Cardiac septum (tissue), 1 donor: ENCODE measurements around the gene OR51B5. TPM values are rescaled to one million over a fixed set of nuclear protein-coding genes. Genes with fewer than 3 reads are reported as not detected.
"Not testable (repeated sequence)": the region's sequence is repeated elsewhere in the genome, so short reads cannot be mapped to it uniquely, and the experiment has no call there.

Experiments
- DNase-seq: peaks from one replicate; pipeline ENCODE4 v3.0.0-alpha.2; 2020; ENCODE audit warnings: low spot score
- intact Hi-C: fragments of 100-400 bp; cut with DNase I; formaldehyde crosslinking; loops from one replicate; pipeline ENCODE4 v1.14.0; 2022
- total RNA-seq: library from RNA; stranded (reverse); fragmentation: NEBNext Ultra II Directional; extraction: Animal tissue kit (Norgen Biotek cat#: 25700); gene quantifications from one replicate; pipeline ENCODE4 v1.2.1, GENCODE V29; 2021
- donor health status: DM: no; HTN: no; CAD: no.

The OR51B5 gene
- total RNA-seq, 1 donor from 2014 or later = not detected

DNA sequence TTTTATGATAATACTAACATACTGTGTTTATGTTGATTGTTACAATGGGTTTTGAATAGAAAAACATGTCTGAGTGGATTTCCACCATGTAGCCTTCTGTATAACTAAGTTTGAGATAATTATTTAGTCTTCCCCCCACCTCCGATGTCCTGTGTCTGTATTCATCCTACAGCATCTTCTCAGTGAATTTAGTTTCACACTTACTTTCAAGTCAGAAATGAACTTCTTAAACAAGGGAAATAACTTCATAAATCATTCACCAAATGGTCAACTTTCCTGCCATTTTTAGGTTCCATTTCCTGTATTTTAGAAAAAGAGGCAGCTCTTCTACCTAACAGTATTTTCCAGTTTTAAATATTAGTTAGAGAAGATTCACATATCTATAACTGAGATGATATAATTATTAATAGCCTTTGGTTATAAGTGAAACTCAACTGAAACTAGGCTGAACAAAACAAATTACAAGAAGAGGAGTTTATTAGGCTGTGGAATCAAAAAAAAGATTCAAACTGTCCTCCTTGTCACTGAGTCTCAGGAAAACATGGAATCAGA, 3.5 kb downstream of the OR51B5 start:
- DNase-seq = no peak
- intact Hi-C loops = no loop called here

DNA sequence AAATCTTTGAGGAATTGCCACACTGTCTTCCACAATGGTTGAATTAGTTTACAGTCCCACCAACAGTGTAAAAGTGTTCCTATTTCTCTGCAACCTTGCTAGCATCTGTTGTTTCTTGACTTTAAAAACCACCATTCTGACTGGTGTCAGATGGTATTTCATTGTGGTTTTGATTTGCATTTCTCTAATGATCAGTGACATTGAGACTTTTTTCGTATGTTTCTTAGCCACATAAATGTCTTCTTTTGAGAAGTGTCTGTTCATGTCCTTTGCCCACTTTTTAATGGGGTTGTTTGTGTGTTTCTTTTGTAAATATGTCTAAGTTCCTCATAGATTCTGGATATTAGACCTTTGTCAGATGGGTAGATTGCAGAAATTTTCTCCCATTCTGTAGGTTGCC, 6.1 kb downstream of the OR51B5 start:
- intact Hi-C loops, DNase-seq: not testable (repeated sequence)

DNA sequence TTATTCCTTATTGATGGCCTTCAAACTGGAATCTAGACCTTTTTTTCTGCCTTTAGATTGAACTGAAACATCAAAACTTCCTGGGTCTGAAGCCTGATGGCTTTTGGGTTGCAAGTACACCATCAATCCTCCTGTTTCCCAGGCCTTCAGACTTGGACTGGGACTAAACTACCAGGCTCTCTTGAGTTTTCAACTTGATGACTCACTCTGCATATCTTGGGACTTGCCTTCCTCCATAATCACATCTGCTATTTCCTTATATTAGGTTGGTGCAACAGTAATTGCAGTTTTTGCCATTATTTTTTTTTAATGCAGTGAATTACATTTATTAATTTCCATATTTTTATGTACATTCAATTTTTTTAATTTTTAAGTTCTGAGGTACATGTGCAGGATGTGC, 7.0 kb downstream of the OR51B5 start:
- no peak for DNase-seq
- intact Hi-C loops = no loop called here

DNA sequence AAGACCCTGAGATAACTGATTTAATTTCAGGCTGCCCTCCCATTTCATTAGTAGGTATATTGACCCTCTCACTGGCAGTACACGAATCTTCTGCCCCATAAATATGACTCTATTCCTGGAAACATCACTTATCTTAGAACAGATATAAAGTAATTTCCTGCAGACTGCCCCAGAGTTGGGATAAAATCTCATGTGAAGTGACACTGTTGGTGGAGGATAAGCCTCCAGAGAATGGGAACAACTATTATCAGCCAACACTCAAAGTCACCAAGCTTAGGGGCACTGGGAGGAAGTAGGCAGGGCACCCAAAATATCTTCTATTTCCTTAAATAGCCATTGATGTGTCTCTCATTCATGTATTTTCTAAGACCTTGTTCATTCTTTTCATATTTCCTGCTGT, 8.2 kb downstream of the OR51B5 start:
- intact Hi-C loops = no loop called here
- no peak for DNase-seq

DNA sequence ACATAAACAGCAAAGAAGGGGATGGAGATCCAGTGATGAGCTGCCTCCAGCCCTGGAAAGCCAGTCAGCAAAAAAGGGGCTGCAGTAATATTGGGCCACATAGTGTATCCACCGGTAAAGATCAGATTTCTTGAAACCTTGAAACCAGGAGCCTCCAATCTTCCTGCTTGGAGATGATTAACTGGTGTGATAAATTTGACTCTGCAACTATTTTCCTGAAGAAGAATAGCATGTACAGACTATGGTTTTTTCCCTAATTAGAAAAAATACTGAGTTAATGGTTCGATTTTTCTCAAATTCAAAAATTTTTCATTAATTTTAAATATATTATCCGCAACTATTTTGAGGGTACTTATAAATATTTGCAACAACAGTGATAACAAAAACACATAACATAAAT, 19.1 kb downstream of the OR51B5 start, which contains the start of gene OR51B2:
Gene OR51B2, minus strand, starts transcription at position 101 of the 400 bp plus-strand sequence. Its CDS starts 0 bp downstream, at position 101.
- no peak for DNase-seq
- intact Hi-C loops = no loop called here

DNA sequence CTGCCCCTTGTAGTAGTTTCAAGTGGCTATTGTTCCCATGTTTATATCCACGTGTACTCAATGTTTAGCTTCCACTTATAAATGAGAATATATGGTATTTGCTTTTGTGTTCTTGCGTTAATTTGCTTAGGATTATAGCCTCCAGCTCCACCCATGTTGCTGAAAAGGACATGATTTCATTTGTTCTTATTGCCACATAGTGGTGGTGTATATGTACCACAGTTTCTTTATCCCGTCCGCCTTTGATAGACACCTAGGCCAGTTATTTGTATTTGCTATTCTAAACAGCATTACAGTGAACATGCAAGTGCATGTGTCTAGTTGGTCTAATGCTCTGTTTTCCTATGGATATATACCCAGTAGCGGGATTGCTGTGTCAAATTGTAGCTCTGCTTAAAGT, 26.0 kb downstream of the OR51B5 start:
- intact Hi-C loops = no loop called here

DNA sequence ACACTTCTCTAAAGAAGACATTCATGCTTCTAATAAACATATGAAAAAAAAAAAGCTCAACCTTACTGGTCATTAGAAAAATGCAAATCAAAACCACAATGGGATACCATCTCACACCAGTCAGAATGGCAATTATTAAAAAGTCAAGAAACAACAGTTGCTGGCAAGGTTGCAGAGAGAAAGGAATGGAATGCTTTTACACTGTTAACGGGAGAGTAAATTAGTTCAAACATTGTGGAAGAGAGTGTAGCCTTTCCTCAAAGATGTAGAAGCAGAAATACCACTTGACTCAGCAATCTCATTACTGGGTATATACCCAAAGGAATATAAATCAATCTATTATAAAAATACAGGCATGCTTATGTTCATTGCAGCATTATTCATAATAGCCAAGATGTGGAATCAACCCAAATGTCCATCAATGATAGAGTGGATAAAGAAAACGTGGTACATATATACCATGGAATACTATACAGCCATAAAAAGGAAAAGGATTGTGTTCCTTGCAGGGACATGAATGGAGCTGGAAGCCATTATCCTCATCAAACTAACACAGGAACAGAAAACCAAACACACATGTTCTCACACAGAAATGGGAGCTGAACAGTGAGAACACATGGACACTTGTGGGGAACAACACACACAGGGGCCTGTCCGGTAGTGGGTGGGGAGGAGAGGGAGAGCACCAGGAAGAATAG, 29.8 kb downstream of the OR51B5 start:
- DNase-seq, intact Hi-C loops: not testable (repeated sequence)

More for the DNA sequence above, 26.0 kb downstream of the OR51B5 start:
- DNase-seq = no peak

DNA sequence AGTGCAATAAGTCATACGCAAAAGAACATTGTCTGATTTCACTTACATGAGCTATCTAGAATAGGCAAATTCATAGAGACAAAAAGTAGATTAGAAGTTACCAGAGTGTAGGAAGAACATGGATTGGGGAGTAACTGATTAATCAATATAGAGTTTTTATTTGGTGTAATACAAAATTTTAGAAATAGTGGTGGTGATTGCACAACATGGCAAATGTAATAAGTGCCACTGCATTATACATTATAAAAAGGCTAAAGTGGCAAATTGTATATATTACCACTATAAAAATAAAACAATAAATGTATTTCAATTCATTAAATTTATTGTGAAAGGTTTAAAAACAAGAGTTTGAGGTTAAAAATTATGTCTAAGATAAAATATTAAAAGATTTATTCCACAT, 32.9 kb downstream of the OR51B5 start:
- intact Hi-C loops = no loop called here
- DNase-seq = no peak

DNA sequence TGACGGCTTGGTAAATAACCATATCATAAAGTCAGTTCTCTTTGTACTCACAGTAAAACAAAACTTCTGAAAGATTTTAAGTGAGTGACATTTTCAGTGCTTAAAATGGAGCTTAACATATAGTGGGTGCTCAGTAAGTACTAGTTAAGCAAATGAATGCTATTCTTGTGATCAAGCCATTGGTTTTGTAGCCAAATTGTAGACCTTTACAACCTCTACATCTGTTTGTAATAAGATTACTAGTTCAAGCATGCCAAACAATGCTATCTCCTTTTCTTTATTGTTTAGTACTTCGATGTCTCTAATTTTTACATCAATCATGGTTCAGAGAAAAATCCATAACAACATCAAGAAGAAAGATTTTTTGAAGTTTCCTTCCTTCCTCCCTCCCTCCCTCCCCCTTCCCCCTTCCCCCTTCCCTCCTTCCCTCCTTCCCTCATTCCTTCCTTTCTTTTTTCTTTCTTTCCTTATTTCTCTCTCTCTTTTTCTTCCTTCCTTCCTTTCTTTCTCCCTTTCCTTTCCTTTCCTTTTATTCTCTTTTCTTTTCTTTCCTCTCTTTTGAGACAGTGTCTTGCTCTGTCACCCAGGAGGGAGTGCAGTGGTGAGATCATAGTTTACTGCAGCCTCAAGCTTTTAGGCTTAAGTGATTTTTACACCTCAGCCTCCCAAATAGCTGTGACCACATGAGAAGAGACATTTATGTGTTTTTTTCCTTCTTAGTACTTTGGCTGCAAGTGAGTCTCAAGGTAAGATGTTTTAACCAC, 35.9 kb downstream of the OR51B5 start:
- intact Hi-C loops = no loop called here
- no peak for DNase-seq

DNA sequence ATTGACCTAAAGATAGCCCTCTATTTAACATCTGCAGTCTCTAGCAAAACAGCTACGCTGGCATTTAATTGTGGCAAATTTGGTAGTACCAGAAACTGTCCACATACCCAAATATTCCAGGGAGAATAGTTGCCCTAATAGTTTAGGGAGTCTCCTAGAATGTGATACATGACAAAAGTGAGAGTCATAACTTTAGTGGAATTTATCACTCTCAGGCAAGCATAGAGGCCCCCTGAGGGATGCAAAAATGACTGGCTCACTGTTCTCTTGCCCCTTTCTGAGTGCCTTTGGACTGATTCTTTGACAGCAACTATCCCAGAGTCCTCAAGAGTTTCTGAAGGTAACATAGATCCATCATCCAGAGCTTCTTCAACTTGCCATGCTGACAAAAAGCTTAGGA, 39.3 kb downstream of the OR51B5 start:
- DNase-seq = no peak
- intact Hi-C loops = no loop called here

DNA sequence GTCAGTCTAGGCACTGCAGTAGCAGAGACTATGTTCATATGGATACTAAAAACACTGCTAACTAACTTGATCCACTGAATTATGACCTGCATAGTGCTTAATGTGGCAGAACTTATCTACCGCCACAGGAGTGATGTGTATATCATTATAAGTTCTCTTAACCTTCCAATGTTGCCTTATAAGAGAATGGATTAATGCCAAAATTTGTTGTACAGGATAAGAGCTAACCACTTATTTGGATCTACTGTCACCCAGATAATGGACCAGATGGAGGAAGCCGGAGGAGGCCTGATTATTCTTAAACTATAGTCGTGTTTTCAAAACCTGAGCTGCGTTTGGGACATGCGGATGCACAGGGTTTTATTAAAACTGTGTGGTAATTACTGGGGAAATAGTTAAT, 39.7 kb downstream of the OR51B5 start:
- intact Hi-C loops = no loop called here
- no peak for DNase-seq

DNA sequence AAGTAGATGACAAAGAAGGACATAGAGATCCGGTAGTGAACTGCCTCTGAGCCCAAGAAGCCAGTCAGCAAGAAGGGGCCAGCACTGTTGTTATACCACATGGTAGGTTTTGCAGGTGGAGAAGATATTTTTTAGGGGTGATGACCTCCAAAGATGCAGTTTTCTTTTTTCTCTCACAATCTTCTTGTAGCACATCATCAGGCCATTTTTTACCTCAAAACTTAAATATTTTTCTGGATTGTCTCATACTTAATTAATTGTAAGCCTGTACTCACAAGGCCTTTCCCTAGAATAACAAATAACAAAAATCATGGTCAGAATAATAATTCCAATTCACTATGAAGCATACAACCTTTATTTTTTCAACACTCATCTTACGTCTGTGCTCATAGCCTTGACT, 41.5 kb downstream of the OR51B5 start, which contains the start of gene OR51B4:
Gene OR51B4, minus strand, starts transcription at position 101 of the 400 bp plus-strand sequence. Its CDS starts 0 bp downstream, at position 101.
- intact Hi-C loops = no loop called here

DNA sequence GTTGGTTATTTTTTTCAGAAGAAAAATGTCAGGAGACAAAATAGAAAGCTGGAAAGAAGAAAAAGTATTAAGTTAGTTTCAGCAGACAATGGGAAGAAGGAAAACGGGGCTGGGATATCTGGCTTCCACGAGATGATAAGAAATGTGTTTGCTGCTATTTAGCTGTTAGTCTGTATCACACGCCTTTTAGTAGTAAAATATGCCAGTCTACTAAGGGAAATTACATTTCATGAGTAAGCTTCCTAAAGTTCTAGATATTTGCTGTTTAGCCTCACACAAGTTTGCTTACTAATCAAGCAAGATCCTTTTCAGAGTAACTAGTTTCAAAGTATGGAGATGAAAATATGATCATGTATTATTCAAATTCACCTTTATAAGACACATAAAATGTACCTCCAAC, 43.1 kb downstream of the OR51B5 start:
- intact Hi-C loops = no loop called here
- DNase-seq = no peak

More for the DNA sequence above, 41.5 kb downstream of the OR51B5 start, which contains the start of gene OR51B4:
- no peak for DNase-seq

DNA sequence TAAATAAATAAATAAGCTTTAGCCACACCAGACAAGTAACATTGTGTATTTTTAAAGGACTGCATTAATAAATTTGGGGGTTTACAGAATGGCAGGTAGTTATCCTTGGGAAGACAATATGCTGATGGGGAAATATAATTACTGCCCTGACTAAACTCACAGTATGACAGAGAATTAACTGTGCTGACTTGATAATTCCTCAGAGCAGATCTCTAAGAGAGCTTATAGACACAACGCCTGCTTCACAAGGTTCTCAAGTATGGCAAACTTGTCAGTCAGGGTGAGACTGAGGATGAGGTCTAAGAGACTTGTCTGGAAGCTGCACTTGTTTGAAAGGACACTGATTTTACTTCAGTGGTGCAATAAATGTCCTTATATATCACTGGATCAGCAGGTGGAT, 44.9 kb downstream of the OR51B5 start:
- no peak for DNase-seq
- intact Hi-C loops = no loop called here

DNA sequence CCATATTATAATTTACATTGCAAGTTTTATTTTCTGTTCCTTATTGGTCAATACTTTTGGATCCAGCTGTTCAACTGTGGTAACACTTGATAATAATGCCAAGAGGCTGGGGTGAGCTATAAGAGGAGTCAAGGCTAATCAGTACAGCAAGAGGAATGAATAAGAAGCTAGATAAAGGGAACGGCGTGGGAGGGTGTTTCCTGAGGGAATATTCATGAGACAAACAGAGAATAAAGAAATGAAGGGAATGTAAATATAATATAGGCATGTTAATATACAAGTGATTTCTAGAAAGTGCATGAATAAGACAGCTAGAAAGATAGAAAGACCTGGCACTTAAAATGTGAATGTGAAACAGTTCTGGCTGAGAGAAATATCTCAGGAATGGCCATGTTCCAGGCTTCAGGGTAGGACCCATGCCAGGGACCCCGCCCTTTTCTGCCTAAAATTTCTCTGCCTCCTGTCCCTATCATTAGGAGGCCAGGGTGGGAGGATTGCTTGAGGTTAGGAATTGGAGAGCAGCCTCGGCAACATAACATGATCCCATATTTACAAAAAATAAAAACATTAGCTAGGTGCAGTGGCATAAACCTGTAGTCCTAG, 45.5 kb downstream of the OR51B5 start:
- intact Hi-C loops = no loop called here
- no peak for DNase-seq

DNA sequence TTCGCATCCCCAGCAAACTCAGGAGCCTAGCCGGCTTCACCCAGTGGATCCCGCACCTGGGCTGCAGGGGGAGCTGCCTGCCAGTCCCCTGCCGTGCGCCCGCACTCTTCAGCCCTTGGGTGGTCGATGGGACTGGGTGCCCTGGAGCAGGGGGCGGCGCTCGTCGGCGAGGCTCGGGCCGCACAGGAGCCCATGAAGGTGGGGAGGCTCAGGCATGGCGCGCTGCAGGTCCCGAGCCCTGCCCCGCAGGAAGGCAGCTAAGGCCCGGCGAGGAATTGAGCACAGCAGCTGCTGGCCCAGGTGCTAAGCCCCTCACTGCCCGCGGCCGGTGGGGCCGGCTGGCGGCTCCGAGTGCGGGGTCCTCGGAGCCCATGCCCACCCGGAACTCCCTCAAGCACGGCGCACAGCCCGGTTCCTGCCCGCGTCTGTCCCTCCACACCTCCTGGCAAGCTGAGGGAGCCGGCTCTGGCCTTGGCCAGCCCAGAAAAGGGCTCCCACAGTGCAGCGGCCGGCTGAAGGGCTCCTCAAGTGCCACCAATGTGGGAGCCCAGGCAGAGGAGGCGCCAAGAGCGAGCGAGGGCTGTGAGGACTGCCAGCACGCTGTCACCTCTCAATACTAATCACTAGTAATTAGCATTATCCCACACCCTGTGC, 48.9 kb downstream of the OR51B5 start:
- DNase-seq, intact Hi-C loops: not testable (repeated sequence)

DNA sequence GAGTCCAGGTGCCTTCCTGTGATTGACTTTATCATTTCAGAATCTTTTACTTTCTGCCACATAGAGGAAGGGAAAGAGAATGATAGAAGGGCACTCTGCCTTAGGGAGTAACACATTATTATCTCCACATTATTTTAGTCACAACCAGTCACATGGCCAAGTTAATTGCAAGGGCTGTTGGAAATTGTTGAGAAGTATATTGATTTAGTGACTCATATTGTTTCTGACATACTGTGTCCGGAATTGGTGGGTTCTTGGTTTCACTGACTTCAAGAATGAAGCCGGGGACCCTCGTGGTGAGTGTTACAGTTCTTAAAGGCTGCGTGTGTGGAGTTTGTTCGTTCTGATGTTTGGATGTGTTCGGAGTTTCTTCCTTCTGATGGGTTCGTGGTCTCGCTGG, 50.3 kb downstream of the OR51B5 start:
- intact Hi-C loops = no loop called here
- no peak for DNase-seq
